Cardiac fibroblast (primary cell): ENCODE data around the gene CACNB1.

Experiments
- DNase-seq, 2 donors: peaks; one replicate each; pipeline versions ENCODE4 v3.0.0 to v3.0.0-alpha.2; 2010; ENCODE audit warnings: low read depth in 2 of 2
- H3K4me3 ChIP-seq, 2 donors: replicated peaks in 1 of 2; 1 replicate in 1 of 2; 2 replicates in 1 of 2; pipeline ENCODE4 v1.5.1; 2011; ENCODE audit warnings: low read depth in 2 of 2, low read length in 2 of 2, mild to moderate bottlenecking in 2 of 2, moderate library complexity in 1 of 2
- CTCF ChIP-seq: IDR thresholded peaks from one replicate; pipeline ENCODE4 v1.5.1; 2011; ENCODE audit warnings: low read depth, mild to moderate bottlenecking, low read length, inconsistent platforms

Gene CACNB1

GRCh38 chr17:39200070-39200879, 2.8 kb upstream of the CACNB1 start, which contains the start of gene RPL19:
Gene RPL19, plus strand, starts transcription at chr17:39200283. Its CDS starts 62 bp downstream, at chr17:39200345.
- DNase-seq, result peak in 1 of 2 donors; percentile 31
- H3K4me3 ChIP-seq, result peak within 1 kb of the TSS; percentile 86 to 92
- no peak for TF ChIP-seq CTCF

- peak; percentile 97 for DNase-seq
- no peak for TF ChIP-seq CTCF
- peak overlapping the region; percentile 86 to 92 for H3K4me3 ChIP-seq
Observed at GRCh38 chr17:39199820-39200069, 2.3 kb upstream of the CACNB1 start.

GRCh38 chr17:39198186-39198566, 707 bp upstream of the CACNB1 start:
- TF ChIP-seq CTCF, result no peak
- peak overlapping the region in 1 of 2 donors; percentile 82 for H3K4me3 ChIP-seq
- no peak for DNase-seq

GRCh38 chr17:39196808-39197291, 619 bp downstream of the CACNB1 start:
- DNase-seq, result no peak
- H3K4me3 ChIP-seq, result peak overlapping the region; percentile 82 to 90
- no peak for TF ChIP-seq CTCF

- peak overlapping the region; percentile 82 to 90 for H3K4me3 ChIP-seq
- TF ChIP-seq CTCF, result no peak
- DNase-seq, result no peak
Observed at GRCh38 chr17:39196241-39196807, 1.1 kb downstream of the CACNB1 start.

- TF ChIP-seq CTCF, result no peak
- DNase-seq, result peak in 1 of 2 donors; percentile 27
- peak overlapping the region in 1 of 2 donors; percentile 82 for H3K4me3 ChIP-seq
Observed at GRCh38 chr17:39195568-39196160, 1.8 kb downstream of the CACNB1 start.
